AG09309 (cell line): ENCODE results near the gene OPRL1.

Experiments
- DNase-seq: peaks from one replicate; pipeline ENCODE4 v3.0.0-alpha.2; 2010; ENCODE audit warnings: low read depth
- H3K4me3 ChIP-seq: 2 replicates; pipeline ENCODE4 v1.5.1; 2011; ENCODE audit warnings: mild to moderate bottlenecking, low read depth, low read length, moderate library complexity; ENCODE audit not compliant: control insufficient read depth
- CTCF ChIP-seq: IDR thresholded peaks from 2 replicates; pipeline ENCODE4 v1.5.1; 2011; ENCODE audit warnings: mild to moderate bottlenecking, low read depth, low read length, inconsistent platforms; ENCODE audit not compliant: insufficient read depth, control insufficient read depth; ENCODE audit errors: missing control alignments

Gene OPRL1

GRCh38 chr20:64080013-64080812 lies at the start of gene OPRL1:
Gene OPRL1 (plus strand): TSS chr20:64080082. CDS start chr20:64092721, 12,639 bp downstream.
- DNase-seq: no peak
- no peak for TF ChIP-seq CTCF
- H3K4me3 ChIP-seq: peak within 1 kb of the TSS; percentile 89

GRCh38 chr20:64030371-64031134 lies 49.3 kb upstream of the OPRL1 start:
- H3K4me3 ChIP-seq: no peak overlapping the region
- TF ChIP-seq CTCF: no peak
- no peak for DNase-seq

GRCh38 chr20:64031822-64032314 lies 48.0 kb upstream of the OPRL1 start:
- H3K4me3 ChIP-seq: no peak overlapping the region
- DNase-seq: no peak
- TF ChIP-seq CTCF: no peak

GRCh38 chr20:64032706-64033624 lies 46.9 kb upstream of the OPRL1 start:
- DNase-seq: no peak
- no peak overlapping the region for H3K4me3 ChIP-seq
- TF ChIP-seq CTCF: no peak

GRCh38 chr20:64033981-64034493 lies 45.8 kb upstream of the OPRL1 start:
- TF ChIP-seq CTCF: no peak
- no peak overlapping the region for H3K4me3 ChIP-seq
- DNase-seq: no peak
